CD14-positive monocyte (primary cell): Measurements from ENCODE around the gene POMT2. TPM values are rescaled to one million over a fixed set of nuclear protein-coding genes. Genes with fewer than 3 reads are reported as not detected.

Experiments
- DNase-seq, 3 donors: peaks; one replicate each; pipeline ENCODE4 v3.0.0-alpha.2; 2011 to 2022
- H2AFZ ChIP-seq: 2 replicates; pipeline ENCODE4 v1.6.0; 2012; ENCODE audit warnings: mild to moderate bottlenecking, low read depth, low read length, inconsistent platforms; ENCODE audit not compliant: insufficient read depth, poor library complexity, severe bottlenecking
- H3K27ac ChIP-seq, 2 donors: 1 replicate in 1 of 2; 2 replicates in 1 of 2; pipeline ENCODE4 v1.5.1; 2012 to 2013; ENCODE audit warnings: low read length in 2 of 2, control low read depth in 1 of 2, inconsistent platforms in 1 of 2, low read depth in 1 of 2, mild to moderate bottlenecking in 1 of 2
- H3K27me3 ChIP-seq, 2 donors: one replicate each; pipeline versions ENCODE4 v1.6.0 to v1.6.1; 2011 to 2013; ENCODE audit warnings: low read length in 2 of 2; ENCODE audit not compliant: control insufficient read depth in 2 of 2, insufficient read depth in 2 of 2
- H3K36me3 ChIP-seq, 2 donors: replicated peaks in 1 of 2; 1 replicate in 1 of 2; 2 replicates in 1 of 2; pipeline versions ENCODE4 v1.5.1 to v1.6.1; 2012 to 2013; ENCODE audit warnings: low read length in 2 of 2, control low read depth in 1 of 2, inconsistent platforms in 1 of 2, mild to moderate bottlenecking in 1 of 2; ENCODE audit not compliant: insufficient read depth in 2 of 2, control insufficient read depth in 1 of 2
- H3K4me1 ChIP-seq, 2 donors: 1 replicate in 1 of 2; 2 replicates in 1 of 2; pipeline versions ENCODE4 v1.5.1 to v1.6.1; 2012 to 2013; ENCODE audit warnings: low read length in 2 of 2, control low read depth in 1 of 2, inconsistent platforms in 1 of 2, mild to moderate bottlenecking in 1 of 2, moderate library complexity in 1 of 2; ENCODE audit not compliant: insufficient read depth in 2 of 2, control insufficient read depth in 1 of 2
- H3K4me2 ChIP-seq: replicated peaks from 2 replicates; pipeline ENCODE3; 2012; ENCODE audit warnings: low read length, moderate library complexity, mild to moderate bottlenecking; ENCODE audit not compliant: poor library complexity, severe bottlenecking; ENCODE audit errors: extremely low read depth
- H3K4me3 ChIP-seq, 3 experiments: fragments of 200-600 bp in 1 of 3; sonication (generic) in 1 of 3; replicated peaks in 1 of 3; 1 replicate in 2 of 3; 2 replicates in 1 of 3; pipeline ENCODE4 v1.5.1; 2011 to 2013; ENCODE audit warnings: low read length in 3 of 3, mild to moderate bottlenecking in 3 of 3, control low read depth in 2 of 3, low read depth in 2 of 3, inconsistent platforms in 1 of 3, moderate library complexity in 1 of 3
- H3K79me2 ChIP-seq: 2 replicates; pipeline ENCODE4 v1.6.0; 2012; ENCODE audit warnings: mild to moderate bottlenecking, control low read depth, inconsistent platforms, low read length, moderate library complexity; ENCODE audit not compliant: insufficient read depth
- H3K9ac ChIP-seq: 2 replicates; pipeline ENCODE4 v1.6.0; 2017; ENCODE audit warnings: low read length, mild to moderate bottlenecking; ENCODE audit not compliant: insufficient read depth, poor library complexity, severe bottlenecking
- H3K9me3 ChIP-seq, 2 donors: replicated peaks in 1 of 2; 1 replicate in 1 of 2; 2 replicates in 1 of 2; pipeline versions ENCODE4 v1.5.1 to v1.6.1; 2012 to 2013; ENCODE audit warnings: low read length in 2 of 2, control low read depth in 1 of 2; ENCODE audit not compliant: control insufficient read depth in 1 of 2, insufficient read depth in 1 of 2
- H4K20me1 ChIP-seq: 2 replicates; pipeline ENCODE4 v1.6.0; 2012; ENCODE audit warnings: mild to moderate bottlenecking, low read length, control low read depth, moderate library complexity; ENCODE audit not compliant: insufficient read depth
- H3K27ac Mint-ChIP-seq, 7 donors: one replicate each; pipeline ENCODE4 v1.8.0; 2020; ENCODE audit warnings: mild to moderate bottlenecking in 7 of 7, mixed read lengths in 7 of 7, moderate library complexity in 6 of 7, inconsistent platforms in 2 of 7
- H3K27me3 Mint-ChIP-seq, 3 donors: one replicate each; pipeline ENCODE4 v1.8.0; 2021 to 2022; ENCODE audit warnings: low read depth in 3 of 3, mild to moderate bottlenecking in 3 of 3, mixed read lengths in 3 of 3, moderate library complexity in 3 of 3, inconsistent platforms in 1 of 3
- H3K36me3 Mint-ChIP-seq, 2 donors: one replicate each; pipeline ENCODE4 v1.8.0; 2020; ENCODE audit warnings: mixed read lengths in 2 of 2, inconsistent platforms in 1 of 2, mild to moderate bottlenecking in 1 of 2
- H3K4me1 Mint-ChIP-seq: one replicate; pipeline ENCODE4 v1.8.0; 2020; ENCODE audit warnings: mild to moderate bottlenecking, mixed read lengths
- H3K4me3 Mint-ChIP-seq, 2 donors: one replicate each; pipeline ENCODE4 v1.8.0; 2020; ENCODE audit warnings: mild to moderate bottlenecking in 2 of 2, mixed read lengths in 2 of 2, moderate library complexity in 1 of 2
- H3K9me3 Mint-ChIP-seq, 7 donors: one replicate each; pipeline ENCODE4 v1.8.0; 2020 to 2022; ENCODE audit warnings: mixed read lengths in 7 of 7, mild to moderate bottlenecking in 6 of 7, moderate library complexity in 6 of 7, inconsistent platforms in 2 of 7
- CTCF ChIP-seq: fragments of 200-600 bp; IDR thresholded peaks from one replicate; pipeline ENCODE4 v1.8.0; 2022; ENCODE audit warnings: antibody characterized with exemption, mild to moderate bottlenecking
- WGBS: methylation state at CpG from one replicate; pipeline ENCODE4 v1.1.5; 2013; ENCODE audit warnings: missing lambda C conversion rate; ENCODE audit not compliant: insufficient coverage; 5-methylcytosine and 5-hydroxymethylcytosine counted together
- intact Hi-C, 2 donors: fragments of 100-400 bp; cut with micrococcal nuclease; formaldehyde crosslinking; loops; one replicate each; pipeline versions ENCODE4 v1.15.0 to v1.15.1; 2023
- polyA plus RNA-seq, 3 donors: library from polyadenylated mRNA; depleted of rRNA in 1 of 3; unstranded in 2 of 3; stranded (reverse) in 1 of 3; fragments of 300-500 nt in 2 of 3; fragments of >200 nt in 1 of 3; fragmentation: Illumina TruSeq in 2 of 3; gene quantifications; 1 replicate in 2 of 3; 2 replicates in 1 of 3; pipeline ENCODE4 v1.2.3, GENCODE V29; 2012 to 2021

Gene POMT2
- polyA plus RNA-seq, 3 donors = 1.5 to 8.9 (median 1.8) TPM

- peaks cover 0 to 5% (median 0%) of the 10 kb centered on the region in 7 donors for H3K9me3 Mint-ChIP-seq
- peak overlapping the region in 2 of 7 donors; percentile 29 to 51 for H3K27ac Mint-ChIP-seq
- Histone ChIP-seq H4K20me1 (no peaks in the 10 kb centered on the region), H3K9ac (no peak overlapping the region), H3K27ac (no peak overlapping the region), H3K27me3 (no peaks in the 10 kb centered on the region), H3K36me3 (peaks cover 5% of the 10 kb centered on the region in 2 donors), H3K79me2 (no peaks in the 10 kb centered on the region), H2AFZ (no peak overlapping the region), H3K4me1 (peaks cover 13 to 19% of the 10 kb centered on the region in 2 donors), H3K9me3 (no peaks in the 10 kb centered on the region), H3K4me3 (no peak overlapping the region), H3K4me2 (no peak overlapping the region)
- intact Hi-C loops = no loop called here
- peak in 2 of 3 donors; percentile 22 for DNase-seq
- H3K27me3 Mint-ChIP-seq = peaks cover 0 to 2% (median 0%) of the 10 kb centered on the region in 3 donors
- H3K4me3 Mint-ChIP-seq = no peak overlapping the region
- H3K4me1 Mint-ChIP-seq = peaks cover 18% of the 10 kb centered on the region
- WGBS = no CpG with 5 or more reads among the region's 4 CpGs
- no peak for TF ChIP-seq CTCF
- H3K36me3 Mint-ChIP-seq = peaks cover 7 to 11% of the 10 kb centered on the region in 2 donors
These were observed 11.6 kb downstream of the POMT2 start for GRCh38 chr14:77309131-77309530.

- no peak for TF ChIP-seq CTCF
- Histone ChIP-seq H3K4me1 (peaks cover 17 to 28% of the 10 kb centered on the region in 2 donors), H3K27ac (no peak overlapping the region), H2AFZ (no peak overlapping the region), H3K79me2 (no peaks in the 10 kb centered on the region), H3K9ac (no peak overlapping the region), H3K36me3 (peaks cover 5% of the 10 kb centered on the region in 2 donors), H3K27me3 (no peaks in the 10 kb centered on the region), H3K4me3 (no peak overlapping the region), H4K20me1 (no peaks in the 10 kb centered on the region), H3K4me2 (no peak overlapping the region), H3K9me3 (no peaks in the 10 kb centered on the region)
- Mint-ChIP-seq H3K27ac (no peak overlapping the region), H3K9me3 (peaks cover 0 to 5% (median 0%) of the 10 kb centered on the region in 7 donors), H3K4me3 (no peak overlapping the region), H3K4me1 (peaks cover 30% of the 10 kb centered on the region), H3K36me3 (peaks cover 13 to 18% of the 10 kb centered on the region in 2 donors), H3K27me3 (peaks cover 0 to 2% (median 0%) of the 10 kb centered on the region in 3 donors)
- intact Hi-C loops = no loop called here
- 100% methylated on average over 2 of the region's 3 CpGs for WGBS
- DNase-seq = no peak
These were observed 13.7 kb downstream of the POMT2 start for GRCh38 chr14:77306851-77307496.
